GM19438 (cell line): Measurements from ENCODE around the gene SMCO4.
"Not testable (repeated sequence)": the region's sequence is repeated elsewhere in the genome, so short reads cannot be mapped to it uniquely, and the experiment has no call there.

Experiments used
- ATAC-seq: cut with Tn5 transposase; IDR thresholded peaks from one replicate; pipeline ENCODE4 v1.9.1; 2021; ENCODE audit warnings: low read depth; ENCODE audit not compliant: unreplicated experiment

SMCO4 gene

DNA sequence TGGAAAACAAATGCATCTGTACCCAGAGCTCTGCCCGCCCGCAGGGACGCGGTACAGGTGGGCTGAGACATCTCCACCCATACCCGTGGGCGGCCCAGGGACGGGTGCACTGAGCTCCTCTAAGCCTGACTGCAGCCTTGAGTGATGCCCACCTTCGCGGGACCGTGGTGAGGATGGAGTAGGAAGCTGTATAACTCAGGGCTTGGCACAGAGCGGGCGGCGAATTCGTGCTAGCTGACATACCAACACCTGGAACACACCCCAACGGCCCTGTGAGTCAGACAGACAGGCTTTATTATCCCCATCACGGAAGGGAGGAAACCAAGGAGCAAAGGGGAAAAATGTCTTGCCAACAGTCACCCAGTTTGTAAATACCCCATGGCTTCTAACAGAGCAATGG, 61.9 kb downstream of the SMCO4 start:
- ATAC-seq: no peak

DNA sequence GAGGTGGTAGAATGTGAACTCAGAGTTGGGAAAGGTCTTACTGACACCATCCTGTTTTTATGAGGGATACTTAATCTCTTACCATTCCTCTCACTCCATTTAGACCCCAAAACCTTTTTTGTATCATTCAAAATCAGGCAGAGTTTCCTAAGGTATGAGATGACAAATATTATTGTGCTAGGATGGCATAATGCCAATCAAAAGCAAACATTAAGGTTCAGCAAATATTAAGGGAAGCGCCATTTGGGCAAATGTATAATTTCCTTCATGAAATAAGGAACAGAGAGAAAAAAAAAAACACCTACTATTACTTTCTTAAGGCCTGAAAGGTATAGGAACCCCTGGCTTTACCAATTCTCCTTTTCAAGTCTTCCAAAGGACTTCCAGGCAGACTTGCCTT, 62.4 kb downstream of the SMCO4 start:
- ATAC-seq: no peak

DNA sequence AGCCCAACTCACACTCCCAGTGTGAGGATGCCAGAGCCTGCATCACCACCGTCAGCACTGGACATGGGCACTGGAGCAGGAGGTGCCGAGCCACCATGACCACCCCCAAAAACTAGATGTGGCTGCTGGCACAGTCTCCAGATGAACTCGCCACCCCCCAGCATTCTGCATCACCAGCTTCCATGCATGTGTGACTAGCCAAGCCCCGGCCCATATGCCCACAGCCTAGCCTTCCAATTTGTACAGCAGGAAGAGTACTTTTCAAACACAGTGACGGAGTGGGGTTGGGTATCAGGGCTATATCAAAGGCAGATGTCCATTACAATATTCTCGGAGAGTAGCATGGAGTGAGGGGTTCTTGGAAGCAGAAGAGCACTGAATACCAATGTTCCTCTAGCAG, 62.9 kb downstream of the SMCO4 start:
- no peak for ATAC-seq

DNA sequence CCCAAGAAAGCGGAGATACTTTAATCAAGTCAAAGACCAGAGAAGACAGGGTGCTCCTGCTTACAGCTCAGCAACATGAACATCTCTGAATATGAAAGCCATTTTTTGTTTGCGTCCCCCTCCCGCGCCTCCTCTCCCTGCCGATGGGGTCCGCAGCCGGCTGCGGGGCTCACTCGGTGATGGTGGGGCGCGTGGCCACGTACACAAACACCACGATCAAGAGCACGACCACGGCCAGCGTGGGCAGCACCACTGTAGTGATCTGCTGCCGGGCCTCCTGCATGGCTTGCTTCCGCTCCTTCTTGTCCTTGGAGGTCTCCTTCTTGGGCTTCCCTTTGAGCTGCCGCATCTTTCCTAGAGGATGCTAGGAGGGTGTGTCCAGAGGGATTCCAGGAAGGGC, 64.3 kb downstream of the SMCO4 start:
- ATAC-seq: no peak

DNA sequence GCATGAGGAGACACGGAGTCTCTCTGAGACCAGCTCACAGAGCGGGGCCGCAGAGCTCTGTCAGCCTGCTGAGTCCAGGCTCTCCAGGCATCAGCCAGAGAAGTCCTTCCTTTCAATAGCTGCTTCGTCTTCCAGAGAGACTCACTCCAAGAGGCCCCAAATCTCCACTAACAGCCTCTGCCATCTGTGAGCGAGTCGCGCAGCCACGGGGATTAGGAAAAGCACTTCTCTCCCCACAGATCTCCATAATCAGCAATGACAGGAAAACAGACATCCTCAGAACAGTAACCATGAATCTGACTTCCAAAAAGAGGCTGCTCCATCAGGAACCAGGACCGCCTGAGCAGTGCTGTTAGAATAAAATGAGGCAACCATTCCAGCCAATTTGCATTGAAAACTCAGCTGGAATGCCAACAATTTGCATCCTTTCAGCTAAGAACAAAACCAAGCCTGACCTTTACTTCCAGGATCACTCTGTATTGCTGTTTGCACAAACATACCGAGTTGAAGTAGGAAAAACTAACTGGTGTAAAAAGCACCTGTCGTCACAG, 65.4 kb downstream of the SMCO4 start:
- ATAC-seq: no peak

DNA sequence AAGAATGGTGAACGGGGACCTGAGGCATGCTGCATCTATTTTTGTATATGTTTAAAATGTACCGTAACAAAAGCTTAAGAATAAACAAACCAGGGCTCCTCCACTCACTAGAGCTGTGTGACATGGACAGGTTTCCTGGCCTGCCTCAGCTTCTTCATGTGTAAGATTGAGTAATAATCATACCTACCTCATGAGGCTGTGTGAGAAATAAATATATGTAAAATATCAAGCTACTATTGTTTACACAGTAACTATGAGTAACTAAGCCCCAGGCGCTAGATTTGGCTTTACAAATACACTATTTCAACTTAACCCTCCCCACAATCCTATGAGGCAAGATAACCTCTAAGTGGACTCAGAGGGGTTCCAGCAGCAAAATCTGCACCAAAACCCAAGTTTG, 66.4 kb downstream of the SMCO4 start:
- no peak for ATAC-seq

DNA sequence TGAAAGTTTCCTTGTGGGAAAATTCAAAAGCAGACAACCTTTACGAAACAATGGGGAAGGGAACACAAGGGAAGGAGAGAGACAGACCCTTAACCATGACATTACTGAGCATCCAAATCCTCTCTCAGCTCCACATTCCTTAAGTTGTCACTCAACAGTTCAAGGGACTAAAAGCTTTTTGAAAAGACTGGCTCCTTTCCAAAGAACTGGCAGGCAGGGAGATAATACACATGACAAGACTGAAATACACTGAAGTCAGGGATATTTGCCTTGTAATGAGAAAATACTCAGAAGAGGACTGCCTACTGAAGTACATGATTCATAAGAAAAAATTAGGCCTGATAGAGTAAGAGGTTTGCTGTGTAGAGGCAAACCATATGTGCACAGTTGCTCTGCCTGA, 69.1 kb downstream of the SMCO4 start:
- ATAC-seq: no peak

DNA sequence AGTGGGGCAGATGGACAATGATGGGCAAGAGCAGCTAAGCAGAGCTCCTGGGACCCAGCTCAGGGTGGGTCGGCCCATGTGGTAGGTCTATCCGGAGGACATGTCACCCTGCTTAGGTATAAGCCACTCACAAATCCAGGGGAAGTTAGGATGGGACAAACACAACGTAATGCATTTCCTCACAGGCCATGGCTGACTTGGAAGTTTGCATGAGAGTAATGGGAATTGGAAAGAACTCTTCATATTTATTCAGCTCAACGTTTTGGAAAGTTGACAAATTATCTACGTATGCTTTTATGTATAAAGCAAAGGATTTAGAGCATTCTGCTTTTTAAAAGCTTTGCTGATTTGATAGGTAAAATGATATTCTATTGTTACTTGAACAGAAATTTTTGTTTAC, 74.9 kb downstream of the SMCO4 start:
- no peak for ATAC-seq

DNA sequence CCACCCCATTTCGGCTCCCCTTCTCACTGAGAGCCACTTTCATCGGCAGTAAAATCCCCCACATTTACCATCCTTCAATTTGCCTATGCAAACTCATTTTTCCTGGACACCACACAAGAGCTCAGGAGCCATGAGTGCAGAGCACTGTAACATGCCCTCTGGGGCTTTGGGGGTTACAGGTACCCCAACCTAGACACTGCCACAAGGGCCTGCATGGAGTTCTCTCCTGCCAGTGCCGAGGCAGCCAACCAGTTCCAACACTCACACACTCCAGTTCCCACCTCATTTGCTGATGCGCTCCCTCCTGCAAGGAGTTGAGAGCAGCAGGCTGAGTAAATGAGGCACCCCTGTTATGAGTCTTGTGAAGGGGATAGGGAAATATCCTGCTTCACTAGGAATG, 76.1 kb downstream of the SMCO4 start:
- ATAC-seq: no peak

DNA sequence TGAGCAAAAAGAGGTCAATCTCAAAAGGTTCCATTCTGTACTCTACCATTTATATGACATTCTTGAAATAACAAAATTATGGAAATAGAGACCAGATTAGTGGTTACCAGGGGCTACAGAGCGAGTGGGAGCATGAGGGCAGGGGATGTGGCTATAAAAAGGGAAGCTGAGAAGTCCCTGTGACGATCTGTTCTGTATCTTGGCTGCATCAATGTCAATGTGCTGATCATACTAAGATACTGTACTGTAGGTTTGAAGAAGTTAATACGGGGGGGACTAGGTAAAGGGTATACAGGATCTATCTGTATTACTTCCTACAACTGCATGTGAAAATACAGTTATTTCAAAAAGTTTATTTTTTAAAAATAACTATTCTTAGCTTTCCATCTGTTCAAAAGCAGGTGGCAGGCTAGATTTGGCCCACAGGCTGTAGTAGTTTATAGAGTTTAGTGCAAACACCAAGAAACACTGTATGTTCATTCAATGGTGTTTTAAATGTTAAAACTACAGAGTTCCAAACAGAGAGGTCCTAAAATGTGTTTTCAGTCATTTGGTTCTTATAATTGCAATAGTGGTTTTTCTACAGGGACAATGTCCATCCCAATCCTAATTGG, 78.2 kb downstream of the SMCO4 start:
- no peak for ATAC-seq

DNA sequence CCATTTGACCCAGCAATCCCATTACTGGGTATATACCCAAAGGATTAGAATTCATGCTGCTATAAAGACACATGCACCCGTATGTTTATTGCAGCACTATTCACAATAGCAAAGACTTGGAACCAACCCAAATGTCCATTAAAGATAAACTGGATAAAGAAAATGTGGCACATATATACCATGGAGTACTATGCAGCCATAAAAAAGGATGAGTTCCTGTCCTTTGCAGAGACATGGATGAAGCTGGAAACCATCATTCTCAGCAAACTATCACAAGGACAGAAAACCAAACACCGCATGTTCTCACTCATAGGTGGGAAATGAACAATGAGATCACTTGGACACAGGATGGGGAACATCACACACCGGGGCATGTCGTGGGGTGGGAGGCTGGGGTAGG, 79.5 kb downstream of the SMCO4 start:
- not testable (repeated sequence) for ATAC-seq

DNA sequence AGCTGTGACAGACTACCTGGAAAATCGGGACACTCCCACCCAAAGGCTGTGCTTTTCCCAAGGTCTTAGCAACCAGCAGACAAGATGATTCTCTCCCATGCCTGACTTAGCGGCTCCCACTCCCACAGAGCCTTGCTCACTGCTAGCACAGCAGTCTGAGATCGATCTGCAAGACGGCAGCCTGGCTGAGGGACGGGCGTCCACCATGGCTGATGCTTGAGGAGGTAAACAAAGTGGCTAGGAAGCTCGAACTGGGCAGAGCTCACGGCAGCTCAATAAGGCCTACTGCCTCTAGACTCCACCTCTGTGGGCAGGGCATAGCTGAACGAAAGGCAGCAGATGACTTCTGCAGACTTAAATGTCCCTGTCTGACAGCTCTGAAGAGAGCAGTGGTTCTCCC, 84.9 kb downstream of the SMCO4 start:
- no peak for ATAC-seq

DNA sequence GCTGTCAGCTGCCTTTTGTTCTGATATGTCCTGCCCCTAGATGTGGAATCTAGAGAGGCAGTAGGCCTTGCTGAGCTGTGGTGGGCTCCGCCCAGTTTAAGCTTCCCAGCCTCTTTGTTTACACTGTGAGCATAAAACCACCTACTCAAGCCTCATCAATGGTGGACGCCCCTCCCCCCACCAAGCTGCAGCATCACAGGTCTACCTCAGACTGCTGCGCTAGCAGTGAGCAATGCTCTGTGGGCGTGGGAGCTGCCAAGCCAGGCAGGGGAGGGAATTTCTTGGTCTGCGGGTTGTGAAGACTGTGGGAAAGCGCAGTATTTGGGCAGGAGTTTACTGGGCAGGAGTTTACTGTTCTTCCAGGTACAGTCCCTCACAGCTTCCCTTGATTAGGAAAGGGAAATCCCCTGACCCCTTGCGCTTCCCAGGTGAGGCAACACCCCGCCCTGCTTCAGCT, 98.5 kb downstream of the SMCO4 start:
- ATAC-seq: no peak

DNA sequence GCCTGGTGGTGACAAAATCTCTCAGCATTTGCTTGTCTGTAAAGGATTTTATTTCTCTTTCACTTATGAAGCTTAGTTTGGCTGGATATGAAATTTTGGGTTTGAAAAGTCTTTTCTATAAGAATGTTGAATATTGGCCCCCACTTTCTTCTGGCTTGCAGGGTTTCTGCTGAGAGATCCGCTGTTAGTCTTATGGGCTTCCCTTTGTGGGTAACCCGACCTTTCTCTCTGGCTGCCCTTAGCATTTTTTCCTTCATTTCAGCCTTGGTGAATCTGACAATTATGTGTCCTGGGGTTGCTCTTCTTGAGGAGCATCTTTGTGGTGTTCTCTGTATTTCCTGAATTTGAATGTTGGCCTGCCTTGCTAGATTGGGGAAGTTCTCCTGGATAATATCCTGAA, 100.0 kb downstream of the SMCO4 start:
- ATAC-seq: not testable (repeated sequence)

DNA sequence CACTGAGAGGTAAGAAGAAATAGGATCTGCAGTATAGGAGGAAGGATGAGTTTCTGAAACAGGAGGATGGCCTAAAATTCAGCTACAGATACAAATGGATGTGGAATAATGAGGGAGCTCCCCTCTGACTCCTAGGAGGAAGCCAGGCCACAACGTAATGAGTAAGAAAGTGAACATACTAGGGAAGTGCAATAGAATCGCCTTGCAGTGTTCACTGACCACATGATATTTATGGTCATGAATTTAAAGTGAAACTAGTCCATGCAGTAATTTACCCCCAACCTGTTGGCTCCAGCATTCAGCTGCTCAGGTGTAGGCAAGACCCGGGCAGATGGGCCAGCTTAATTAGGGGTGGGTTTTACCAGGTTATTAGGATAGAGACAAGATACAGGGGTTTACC, 110.9 kb downstream of the SMCO4 start:
- ATAC-seq: no peak
